ENCODE data around the gene OR2AT4. TPM values are rescaled to one million over a fixed set of nuclear protein-coding genes. Genes with fewer than 3 reads are reported as not detected.

OR2AT4 gene
- total and polyA plus RNA-seq, 2 of the 4 experiments (the other 2 are of a cell fraction) = not detected

DNA sequence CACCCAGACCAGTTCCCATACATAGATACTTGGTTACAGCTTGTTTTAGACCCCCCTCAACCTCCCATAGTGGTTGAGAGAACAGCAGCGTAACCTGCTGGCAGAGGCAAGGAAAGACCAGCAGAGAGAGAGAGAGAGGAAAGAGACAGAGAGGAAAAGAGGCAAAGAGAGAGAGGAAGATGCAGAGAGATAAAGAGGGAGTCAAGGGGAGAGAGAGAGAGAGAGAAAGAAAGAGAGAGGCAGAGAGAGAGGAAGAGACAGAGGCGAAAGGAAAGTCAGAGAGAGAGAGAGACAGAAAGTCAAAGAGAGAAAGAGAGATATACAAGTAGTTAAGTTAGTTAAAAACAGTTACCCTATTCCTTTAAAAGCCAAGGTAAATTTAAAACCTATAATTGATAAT is 55.4 kb downstream of the OR2AT4 start:
- no peak overlapping the region for H4K5ac ChIP-seq (ENCODE audit: low read depth, low read length)
- dilution Hi-C loops (cut with HindIII; ENCODE audit: low sequenced_read_pairs, unreplicated experiment) (no loop called here), intact Hi-C loops (cut with micrococcal nuclease) (no loop called here), in situ Hi-C loops (cut with MboI; ENCODE audit: low sequenced_read_pairs) (no loop called here)
- no peak overlapping the region for H2BK15ac ChIP-seq (ENCODE audit: low read depth, low read length)
- no peak overlapping the region for H3K23ac ChIP-seq (ENCODE audit: low read depth, low read length)
- WGBS, 2 experiments (ENCODE audit: extremely low coverage in 2 of 2, insufficient read length in 1 of 2) = 60% methylated on average over 1 of the region's 2 CpGs; no CpG with 5 or more reads in 1 of the 2 experiments
- H2BK5ac ChIP-seq (ENCODE audit: low read depth, low read length, poor library complexity, severe bottlenecking) = no peak overlapping the region
- no peaks in the 10 kb centered on the region for H3K4me1 ChIP-seq (ENCODE audit: control insufficient read depth, insufficient read depth, low read length)
- TF ChIP-seq MAFK (IDR thresholded peaks at IDR 0.05; ENCODE audit: low read depth, low read length) = no peak
- no peak for TF ChIP-seq SMC3 (IDR thresholded peaks at IDR 0.05; ENCODE audit: low read depth, low read length)
- TF ChIP-seq CHD1 (IDR thresholded peaks at IDR 0.05; ENCODE audit: low read depth, low read length) = no peak
- TF ChIP-seq MXI1 (IDR thresholded peaks at IDR 0.05; ENCODE audit: borderline replicate concordance, low read depth, low read length) = no peak
- no peak for TF ChIP-seq POLR2A (IDR thresholded peaks at IDR 0.05; ENCODE audit: low read depth, low read length)
- TF ChIP-seq FOS (IDR thresholded peaks at IDR 0.05; ENCODE audit: low read depth, low read length) = no peak
- TF ChIP-seq, protein P1, sequence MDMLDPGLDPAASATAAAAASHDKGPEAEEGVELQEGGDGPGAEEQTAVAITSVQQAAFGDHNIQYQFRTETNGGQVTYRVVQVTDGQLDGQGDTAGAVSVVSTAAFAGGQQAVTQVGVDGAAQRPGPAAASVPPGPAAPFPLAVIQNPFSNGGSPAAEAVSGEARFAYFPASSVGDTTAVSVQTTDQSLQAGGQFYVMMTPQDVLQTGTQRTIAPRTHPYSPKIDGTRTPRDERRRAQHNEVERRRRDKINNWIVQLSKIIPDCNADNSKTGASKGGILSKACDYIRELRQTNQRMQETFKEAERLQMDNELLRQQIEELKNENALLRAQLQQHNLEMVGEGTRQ (IDR thresholded peaks at IDR 0.05; ENCODE audit: low read depth, low read length) = no peak
- no peak for TF ChIP-seq RAD21 (IDR thresholded peaks at IDR 0.05; ENCODE audit: low read length)
- TF ChIP-seq, protein P2, sequence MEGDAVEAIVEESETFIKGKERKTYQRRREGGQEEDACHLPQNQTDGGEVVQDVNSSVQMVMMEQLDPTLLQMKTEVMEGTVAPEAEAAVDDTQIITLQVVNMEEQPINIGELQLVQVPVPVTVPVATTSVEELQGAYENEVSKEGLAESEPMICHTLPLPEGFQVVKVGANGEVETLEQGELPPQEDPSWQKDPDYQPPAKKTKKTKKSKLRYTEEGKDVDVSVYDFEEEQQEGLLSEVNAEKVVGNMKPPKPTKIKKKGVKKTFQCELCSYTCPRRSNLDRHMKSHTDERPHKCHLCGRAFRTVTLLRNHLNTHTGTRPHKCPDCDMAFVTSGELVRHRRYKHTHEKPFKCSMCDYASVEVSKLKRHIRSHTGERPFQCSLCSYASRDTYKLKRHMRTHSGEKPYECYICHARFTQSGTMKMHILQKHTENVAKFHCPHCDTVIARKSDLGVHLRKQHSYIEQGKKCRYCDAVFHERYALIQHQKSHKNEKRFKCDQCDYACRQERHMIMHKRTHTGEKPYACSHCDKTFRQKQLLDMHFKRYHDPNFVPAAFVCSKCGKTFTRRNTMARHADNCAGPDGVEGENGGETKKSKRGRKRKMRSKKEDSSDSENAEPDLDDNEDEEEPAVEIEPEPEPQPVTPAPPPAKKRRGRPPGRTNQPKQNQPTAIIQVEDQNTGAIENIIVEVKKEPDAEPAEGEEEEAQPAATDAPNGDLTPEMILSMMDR (conservative IDR thresholded peaks at IDR 0.05; ENCODE audit: low read depth, low read length) = no peak
- no peak for TF ChIP-seq BHLHE40 (IDR thresholded peaks at IDR 0.05; ENCODE audit: low read depth, low read length)
- DNase-seq = no peak
- H2BK120ac ChIP-seq (ENCODE audit: low read depth, low read length) = no peak overlapping the region
- H3K14ac ChIP-seq (replicated peaks; ENCODE audit: low read depth, low read length) = no peak overlapping the region
- H3K56ac ChIP-seq (ENCODE audit: extremely low read depth, insufficient read depth, low read length) = no peak overlapping the region
- CTCF ChIA-PET = no interaction called here
- H3K27ac ChIP-seq (ENCODE audit: insufficient read depth, low read length) = no peak overlapping the region
- H2BK20ac ChIP-seq (ENCODE audit: low read depth, low read length) = no peak overlapping the region
- no TSS peak for BruUV-seq (replicated peaks)
- no peak overlapping the region for H3K9ac ChIP-seq (ENCODE audit: low read depth, low read length)
- no peak overlapping the region for H3K4me3 ChIP-seq (ENCODE audit: insufficient read depth, low read depth, low read length)
- H3K9me3 ChIP-seq (ENCODE audit: control insufficient read depth, insufficient read depth, low read length) = no peaks in the 10 kb centered on the region
- no peak overlapping the region for H3K4ac ChIP-seq (ENCODE audit: low read depth, low read length)
- H3K27me3 ChIP-seq (ENCODE audit: control insufficient read depth, insufficient read depth, low read length) = peaks cover 15% of the 10 kb centered on the region
- H2AK9ac ChIP-seq (replicated peaks; ENCODE audit: low read depth, low read length, poor library complexity) = no peak overlapping the region
- H4K8ac ChIP-seq (ENCODE audit: low read depth in 2 of 2, low read length in 2 of 2) = no peak overlapping the region
- no peaks in the 10 kb centered on the region for H4K20me1 ChIP-seq (ENCODE audit: insufficient read depth, low read length)
- H2AFZ ChIP-seq (replicated peaks; ENCODE audit: low read length, poor library complexity) = no peak overlapping the region
- no peak overlapping the region for H3K4me2 ChIP-seq (ENCODE audit: low read depth, low read length)
- no peak overlapping the region for H3K18ac ChIP-seq (ENCODE audit: low read depth, low read length)
- H4K91ac ChIP-seq (ENCODE audit: insufficient read depth, low read depth, low read length) = no peak overlapping the region
- POLR2A ChIA-PET (ENCODE audit: unreplicated experiment) = interaction anchor here (0.6 kb wide), 1 partner anchor 106 kb away, joined by 3 read pairs; no protein-coding TSS in a partner anchor
- no peak overlapping the region for H2AK5ac ChIP-seq (ENCODE audit: low read depth, low read length)
- H3K9me1 ChIP-seq (ENCODE audit: insufficient read depth, low read length) = no peaks in the 10 kb centered on the region
- no peaks in the 10 kb centered on the region for H3K79me1 ChIP-seq (ENCODE audit: low read depth in 1 of 2, low read length in 2 of 2)
- H3K36me3 ChIP-seq (ENCODE audit: control insufficient read depth, insufficient read depth, low read length) = no peaks in the 10 kb centered on the region
- no peak for ATAC-seq (ENCODE audit: low read depth)

Measured in IMR-90 (cell line).